ENCODE data around the gene SF3B6. TPM values are rescaled to one million over a fixed set of nuclear protein-coding genes. Genes with fewer than 3 reads are reported as not detected.
A peak's percentile ranks its signal among the peaks of the same experiment; 100 is the strongest.

SF3B6 gene
- total RNA-seq, 1 donor from 2014 or later: 76.5 TPM

DNA sequence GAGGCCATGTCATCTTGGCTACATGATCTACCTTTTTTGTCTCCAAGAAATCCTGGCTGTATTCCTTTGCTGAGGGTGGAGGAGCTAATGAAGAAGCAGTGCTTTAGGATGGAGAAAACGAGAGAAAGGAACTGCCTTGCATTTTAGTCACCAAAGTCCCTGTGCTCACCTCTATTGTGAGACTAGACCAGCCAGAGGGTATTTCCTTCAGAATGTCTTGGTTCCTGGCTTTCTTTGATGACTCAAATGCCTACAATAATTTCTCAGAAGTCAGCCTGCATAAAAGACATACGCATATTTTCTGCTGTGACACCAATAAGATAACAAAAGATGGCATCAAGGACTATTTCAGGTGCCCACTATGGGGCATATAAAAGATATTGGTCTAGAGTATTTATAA lies 10.8 kb downstream of the SF3B6 start:
- Mint-ChIP-seq H3K27ac (ENCODE audit: unreplicated experiment) (no peak overlapping the region), H3K36me3 (ENCODE audit: unreplicated experiment) (no peaks in the 10 kb centered on the region), H3K4me3 (ENCODE audit: unreplicated experiment) (no peak overlapping the region), H3K9me3 (ENCODE audit: unreplicated experiment) (no peaks in the 10 kb centered on the region), H3K4me1 (ENCODE audit: low read depth, unreplicated experiment) (no peaks in the 10 kb centered on the region), H3K27me3 (ENCODE audit: unreplicated experiment) (no peaks in the 10 kb centered on the region)
- DNase-seq: no peak
- TF ChIP-seq, protein P1, sequence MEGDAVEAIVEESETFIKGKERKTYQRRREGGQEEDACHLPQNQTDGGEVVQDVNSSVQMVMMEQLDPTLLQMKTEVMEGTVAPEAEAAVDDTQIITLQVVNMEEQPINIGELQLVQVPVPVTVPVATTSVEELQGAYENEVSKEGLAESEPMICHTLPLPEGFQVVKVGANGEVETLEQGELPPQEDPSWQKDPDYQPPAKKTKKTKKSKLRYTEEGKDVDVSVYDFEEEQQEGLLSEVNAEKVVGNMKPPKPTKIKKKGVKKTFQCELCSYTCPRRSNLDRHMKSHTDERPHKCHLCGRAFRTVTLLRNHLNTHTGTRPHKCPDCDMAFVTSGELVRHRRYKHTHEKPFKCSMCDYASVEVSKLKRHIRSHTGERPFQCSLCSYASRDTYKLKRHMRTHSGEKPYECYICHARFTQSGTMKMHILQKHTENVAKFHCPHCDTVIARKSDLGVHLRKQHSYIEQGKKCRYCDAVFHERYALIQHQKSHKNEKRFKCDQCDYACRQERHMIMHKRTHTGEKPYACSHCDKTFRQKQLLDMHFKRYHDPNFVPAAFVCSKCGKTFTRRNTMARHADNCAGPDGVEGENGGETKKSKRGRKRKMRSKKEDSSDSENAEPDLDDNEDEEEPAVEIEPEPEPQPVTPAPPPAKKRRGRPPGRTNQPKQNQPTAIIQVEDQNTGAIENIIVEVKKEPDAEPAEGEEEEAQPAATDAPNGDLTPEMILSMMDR (IDR thresholded peaks at IDR 0.05; ENCODE audit: partially characterized antibody, unreplicated experiment): no peak

DNA sequence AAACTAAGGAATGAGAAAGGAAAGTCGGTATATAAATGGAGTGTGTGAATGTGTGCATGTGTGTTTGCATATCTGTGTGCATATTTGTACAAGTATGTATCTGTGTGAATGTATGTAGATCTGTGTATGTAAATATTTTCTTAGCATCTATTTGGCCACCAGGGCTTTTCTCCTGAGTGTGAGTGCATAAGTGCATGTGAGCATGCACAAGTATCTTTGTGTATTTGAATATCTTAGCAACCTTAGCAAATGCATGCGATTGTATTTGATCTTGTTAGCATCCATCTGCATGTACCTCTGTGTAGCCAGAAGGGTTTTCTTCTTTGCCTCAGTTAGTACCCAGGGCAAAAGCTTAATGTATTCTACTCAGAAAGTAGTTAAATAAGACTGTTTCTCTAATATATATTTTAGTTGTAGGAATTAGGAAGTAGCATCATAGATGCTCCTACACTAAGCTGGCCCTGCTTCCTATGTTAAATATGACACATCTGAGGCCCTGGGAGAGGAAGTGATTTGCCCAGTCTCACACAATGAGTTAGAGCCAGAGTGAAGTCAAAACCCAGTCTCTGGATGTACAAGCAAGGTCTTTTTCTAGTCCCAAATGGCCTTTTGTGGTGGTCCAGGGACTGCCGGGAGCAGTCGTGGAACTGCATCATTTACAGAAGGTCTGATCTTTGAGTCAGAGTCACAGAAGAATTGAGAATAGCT lies 17.4 kb downstream of the SF3B6 start:
- Mint-ChIP-seq H3K4me3 (ENCODE audit: unreplicated experiment) (no peak overlapping the region), H3K36me3 (ENCODE audit: unreplicated experiment) (peaks cover 4% of the 10 kb centered on the region), H3K4me1 (ENCODE audit: low read depth, unreplicated experiment) (peaks cover 7% of the 10 kb centered on the region), H3K27me3 (ENCODE audit: unreplicated experiment) (peaks cover 2% of the 10 kb centered on the region), H3K27ac (ENCODE audit: unreplicated experiment) (no peak overlapping the region), H3K9me3 (ENCODE audit: unreplicated experiment) (no peaks in the 10 kb centered on the region)
- no peak for DNase-seq
- TF ChIP-seq, protein P1 (IDR thresholded peaks at IDR 0.05; ENCODE audit: partially characterized antibody, unreplicated experiment): no peak

DNA sequence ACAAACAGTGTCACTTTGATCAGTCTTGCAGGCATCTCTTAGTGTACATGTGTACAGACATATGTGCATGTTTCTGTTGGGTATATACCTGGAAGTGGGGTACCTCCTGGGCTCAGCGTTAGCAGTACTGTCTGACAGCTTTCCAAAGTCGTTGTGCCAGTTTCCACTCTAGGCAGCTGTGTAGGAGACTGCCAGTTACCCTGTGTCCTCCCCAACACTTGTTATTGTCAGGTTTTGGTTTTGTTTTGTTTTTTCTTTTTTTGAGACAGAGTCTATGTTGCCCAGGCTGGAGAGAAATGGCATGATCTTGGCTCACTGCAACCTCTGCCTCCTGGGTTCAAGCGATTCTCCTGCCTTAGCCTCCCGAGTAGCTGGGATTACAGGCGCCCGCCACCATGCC lies 20.4 kb downstream of the SF3B6 start:
- Mint-ChIP-seq H3K9me3 (ENCODE audit: unreplicated experiment) (no peaks in the 10 kb centered on the region), H3K27ac (ENCODE audit: unreplicated experiment) (no peak overlapping the region), H3K27me3 (ENCODE audit: unreplicated experiment) (peaks cover 2% of the 10 kb centered on the region), H3K4me1 (ENCODE audit: low read depth, unreplicated experiment) (peaks cover 7% of the 10 kb centered on the region), H3K36me3 (ENCODE audit: unreplicated experiment) (peaks cover 4% of the 10 kb centered on the region), H3K4me3 (ENCODE audit: unreplicated experiment) (no peak overlapping the region)
- DNase-seq: no peak
- TF ChIP-seq, protein P1 (IDR thresholded peaks at IDR 0.05; ENCODE audit: partially characterized antibody, unreplicated experiment): no peak

DNA sequence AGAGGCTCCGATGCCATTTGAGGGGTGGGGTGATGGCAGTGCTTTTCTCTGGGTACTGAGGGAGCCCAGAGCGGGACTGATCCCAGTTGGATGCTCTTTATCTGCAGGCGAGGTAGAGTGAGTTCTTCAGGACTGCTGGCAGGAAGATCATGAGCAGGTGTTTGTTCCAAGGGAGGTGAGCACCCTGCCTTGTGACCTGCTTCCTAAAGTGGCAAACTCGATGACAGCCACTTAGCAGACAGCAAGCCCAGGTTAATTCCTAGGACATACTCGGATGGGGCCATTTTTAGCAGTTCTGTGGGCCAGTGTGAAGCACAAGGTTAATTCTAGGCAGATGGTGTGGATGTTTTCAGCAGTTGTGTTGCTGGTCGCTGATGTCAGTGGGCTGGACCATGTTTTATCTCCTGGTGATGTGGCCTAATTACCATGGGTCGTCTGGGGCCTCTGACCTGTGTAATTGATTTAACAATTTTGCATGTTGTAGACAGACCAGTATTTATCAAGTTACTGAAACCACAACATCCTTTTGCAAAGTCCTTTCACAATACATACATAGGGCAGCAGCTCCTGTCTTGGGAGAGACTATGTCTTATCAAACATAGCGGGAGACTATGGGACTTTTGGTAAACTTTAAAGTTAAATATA lies 21.6 kb downstream of the SF3B6 start:
- no peaks in the 10 kb centered on the region for H3K9me3 Mint-ChIP-seq (ENCODE audit: unreplicated experiment)
- no peak for DNase-seq
- H3K27ac Mint-ChIP-seq (ENCODE audit: unreplicated experiment): peak overlapping the region; percentile 1
- H3K27me3 Mint-ChIP-seq (ENCODE audit: unreplicated experiment): peaks cover 2% of the 10 kb centered on the region
- TF ChIP-seq, protein P1 (IDR thresholded peaks at IDR 0.05; ENCODE audit: partially characterized antibody, unreplicated experiment): no peak
- H3K36me3 Mint-ChIP-seq (ENCODE audit: unreplicated experiment): peaks cover 4% of the 10 kb centered on the region
- no peak overlapping the region for H3K4me3 Mint-ChIP-seq (ENCODE audit: unreplicated experiment)
- peaks cover 7% of the 10 kb centered on the region for H3K4me1 Mint-ChIP-seq (ENCODE audit: low read depth, unreplicated experiment)

DNA sequence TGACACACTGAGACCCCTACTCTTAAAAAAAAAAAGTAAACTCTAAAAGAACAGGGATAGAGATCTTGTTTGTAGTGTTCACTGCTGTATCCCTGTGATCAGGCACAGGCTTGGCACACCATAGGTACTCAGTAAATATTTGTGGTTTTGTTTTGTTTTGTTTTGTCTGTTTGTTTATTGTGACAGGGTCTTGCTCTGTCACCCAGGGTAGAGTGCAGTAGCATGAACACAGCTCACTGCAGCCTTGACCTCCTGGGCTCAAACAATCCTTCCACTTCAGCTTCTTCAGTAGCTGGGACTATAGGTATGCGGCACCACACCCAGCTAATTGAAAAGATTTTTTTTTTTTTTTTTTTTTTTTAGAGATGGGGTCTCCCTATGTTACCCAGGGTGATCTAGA lies 23.2 kb downstream of the SF3B6 start:
- TF ChIP-seq, protein P1 (IDR thresholded peaks at IDR 0.05; ENCODE audit: partially characterized antibody, unreplicated experiment): no peak
- no peak overlapping the region for H3K27ac Mint-ChIP-seq (ENCODE audit: unreplicated experiment)
- H3K27me3 Mint-ChIP-seq (ENCODE audit: unreplicated experiment): peaks cover 2% of the 10 kb centered on the region
- peaks cover 2% of the 10 kb centered on the region for H3K9me3 Mint-ChIP-seq (ENCODE audit: unreplicated experiment)
- H3K4me3 Mint-ChIP-seq (ENCODE audit: unreplicated experiment): no peak overlapping the region
- peaks cover 7% of the 10 kb centered on the region for H3K4me1 Mint-ChIP-seq (ENCODE audit: low read depth, unreplicated experiment)
- peaks cover 4% of the 10 kb centered on the region for H3K36me3 Mint-ChIP-seq (ENCODE audit: unreplicated experiment)
- DNase-seq: no peak

All from glutamatergic neuron (in vitro differentiated cells).